Measurements from ENCODE around the gene SLAIN1. TPM values are rescaled to one million over a fixed set of nuclear protein-coding genes. Genes with fewer than 3 reads are reported as not detected.

SLAIN1 gene
- total RNA-seq, 2 donors from 2014 or later = 6.4 to 11.0 TPM

DNA sequence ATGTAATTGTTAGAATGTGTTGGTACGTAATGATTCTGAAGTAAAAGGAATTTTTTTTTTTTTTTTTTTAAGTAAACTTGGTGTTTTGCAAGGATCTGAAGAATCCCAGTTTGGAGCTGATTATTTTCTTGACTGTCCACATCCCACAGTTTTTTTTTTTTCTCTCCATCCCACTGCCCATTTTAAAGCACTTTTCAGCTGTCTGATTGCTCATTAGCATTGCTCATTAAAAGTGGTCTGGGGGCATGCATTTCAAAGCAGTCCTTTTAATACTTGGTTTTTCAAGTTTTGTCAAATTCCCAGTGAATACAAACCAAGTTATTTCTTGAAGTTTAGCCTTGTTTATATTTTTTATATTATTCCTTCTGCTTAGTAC lies 44.1 kb downstream of the SLAIN1 start:
- no peak for DNase-seq (ENCODE audit: low spot score)
- intact Hi-C loops (cut with DNase I) = no loop called here

DNA sequence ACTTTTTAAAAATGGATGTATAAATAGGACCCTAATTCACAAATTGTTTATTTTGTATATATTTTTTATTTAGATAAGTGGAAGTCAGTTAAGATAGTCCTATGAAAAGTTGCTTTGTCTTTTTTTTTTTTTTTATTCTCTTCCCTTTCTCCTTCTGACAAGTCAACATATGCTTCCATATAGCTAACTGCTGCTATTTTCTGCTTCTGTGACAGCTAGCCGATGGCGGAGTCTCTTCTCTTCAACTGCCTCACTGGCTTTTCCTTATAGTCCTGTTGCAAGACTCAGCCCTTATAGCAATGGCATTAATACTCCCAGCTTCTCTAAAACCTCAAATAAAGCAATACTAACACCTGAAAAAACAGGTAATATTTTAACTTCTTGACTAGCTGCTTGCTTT lies 45.3 kb downstream of the SLAIN1 start:
- DNase-seq (ENCODE audit: low spot score) = no peak
- intact Hi-C loops (cut with DNase I) = no loop called here

DNA sequence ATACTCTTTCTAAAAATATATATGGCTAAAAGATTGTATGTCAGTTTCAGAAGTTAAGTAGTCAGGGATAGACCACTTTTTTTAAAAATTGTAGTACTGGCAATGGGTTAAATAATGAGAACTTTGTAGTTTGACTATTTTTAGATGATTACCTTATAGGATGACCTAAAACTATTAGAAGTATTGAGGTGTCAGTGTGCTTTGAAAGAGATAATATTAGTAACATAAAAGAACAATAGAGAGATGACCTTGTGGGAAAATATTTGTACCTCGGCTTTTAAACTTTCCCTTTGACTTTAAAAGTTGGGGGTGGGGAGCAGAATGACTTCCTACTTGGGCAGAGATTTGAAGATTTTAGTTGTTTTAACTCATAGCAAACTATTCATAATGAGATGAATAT lies 48.3 kb downstream of the SLAIN1 start:
- DNase-seq (ENCODE audit: low spot score) = no peak
- intact Hi-C loops (cut with DNase I) = no loop called here

DNA sequence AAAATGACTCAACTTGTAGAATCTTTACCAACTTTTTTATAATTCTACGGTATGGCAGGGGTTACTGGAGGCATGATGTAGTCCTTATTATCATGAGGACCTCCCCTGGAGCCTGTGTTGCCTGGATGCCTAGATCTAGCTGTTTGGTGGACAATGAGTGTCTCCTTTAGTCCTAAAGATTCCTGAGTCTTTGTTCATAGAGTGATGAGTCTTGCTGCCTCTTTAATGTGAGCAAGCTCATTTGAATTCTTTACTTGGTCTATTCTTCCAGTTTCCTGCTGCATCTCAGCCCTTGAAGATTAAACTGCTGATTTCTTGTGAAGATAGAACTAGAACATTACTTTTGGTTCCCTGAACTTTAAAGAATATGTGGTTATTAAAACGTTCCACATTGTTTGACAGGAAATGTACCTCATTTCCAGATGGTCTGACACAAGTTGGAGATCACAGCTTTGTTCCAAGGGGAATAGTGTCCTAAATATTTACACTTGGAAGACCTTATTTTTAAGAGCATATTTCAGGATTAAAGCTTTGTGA lies 51.9 kb downstream of the SLAIN1 start:
- intact Hi-C loops (cut with DNase I) = no loop called here

DNA sequence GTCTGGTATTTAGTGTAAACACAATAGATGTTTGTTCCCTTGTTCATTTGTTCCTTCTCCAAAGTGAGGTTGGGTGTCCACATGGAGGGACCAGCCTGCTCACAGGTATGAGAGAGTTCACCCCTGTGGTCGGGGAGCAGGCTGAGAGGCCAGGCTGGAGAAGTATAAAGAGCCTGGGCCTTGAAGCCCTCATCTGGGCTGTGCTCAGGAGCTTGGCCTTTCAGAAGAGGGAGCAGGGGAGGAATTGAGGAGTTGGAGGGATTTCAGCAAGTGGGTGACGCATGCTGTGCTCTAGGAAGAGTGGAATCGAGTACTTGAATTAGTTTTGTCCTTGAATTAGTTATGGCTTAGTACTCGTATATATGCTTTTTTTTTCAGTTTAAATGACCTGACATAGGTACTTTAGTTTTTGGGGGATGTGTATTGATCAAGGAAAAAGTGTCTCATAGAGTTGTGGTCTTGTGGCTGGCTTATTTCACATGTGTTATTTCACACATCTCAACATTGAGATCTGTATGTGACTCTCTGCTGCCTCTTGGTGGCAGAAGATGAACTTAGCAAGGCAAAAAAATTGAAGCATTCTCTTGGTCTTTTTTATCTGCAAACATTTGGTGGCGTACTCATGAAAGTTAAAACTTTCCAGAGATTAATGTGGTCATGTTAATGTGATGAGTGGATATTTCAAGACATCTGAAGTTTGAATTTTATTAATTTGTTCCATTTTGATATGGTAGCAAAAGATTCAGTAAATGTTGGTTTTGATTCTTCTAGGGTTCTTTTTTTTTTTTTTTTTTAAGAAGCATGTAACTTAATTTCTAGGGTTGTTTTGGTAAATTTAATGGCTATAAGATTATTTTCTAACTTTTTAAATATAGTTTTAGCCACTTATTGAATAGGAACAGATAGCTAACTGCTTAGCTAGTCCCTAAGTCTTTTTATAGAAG lies 54.3 kb downstream of the SLAIN1 start:
- intact Hi-C loops (cut with DNase I) = loop anchor here in 1 of 2 donors (2.0 kb wide), 1 partner anchor 33 kb away; no protein-coding TSS in a partner anchor
- DNase-seq (ENCODE audit: low spot score) = no peak

More for the DNA sequence above, 51.9 kb downstream of the SLAIN1 start:
- DNase-seq (ENCODE audit: low spot score) = no peak

DNA sequence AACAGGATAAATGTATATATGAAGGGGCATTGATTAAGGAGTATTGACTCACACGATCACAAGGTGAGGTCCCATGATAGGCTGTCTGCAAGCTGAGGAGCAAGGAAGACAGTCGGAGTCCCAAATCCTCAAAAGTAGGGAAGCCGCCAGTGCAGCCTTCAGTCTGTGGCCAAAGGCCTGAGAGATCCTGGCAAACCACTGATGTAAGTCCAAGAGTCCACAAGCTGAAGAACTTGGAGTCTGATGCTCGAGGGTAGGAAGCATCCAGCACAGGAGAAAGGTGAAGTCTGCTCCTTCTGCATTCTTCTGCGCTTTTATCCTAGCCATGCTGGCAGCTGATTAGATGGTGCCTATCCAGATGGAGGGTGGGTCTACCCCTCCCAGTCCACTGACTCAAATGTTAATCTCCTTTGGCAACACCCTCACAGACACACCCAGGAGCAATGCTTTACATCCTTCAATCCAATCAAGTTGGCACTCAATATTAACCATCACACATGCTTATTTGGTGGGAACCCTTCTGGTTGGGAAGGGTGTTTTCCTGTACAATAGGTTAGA lies 55.1 kb downstream of the SLAIN1 start:
- intact Hi-C loops (cut with DNase I) = loop anchor here in 1 of 2 donors (2.0 kb wide), 1 partner anchor 34 kb away; no protein-coding TSS in a partner anchor
- DNase-seq (ENCODE audit: low spot score) = no peak

DNA sequence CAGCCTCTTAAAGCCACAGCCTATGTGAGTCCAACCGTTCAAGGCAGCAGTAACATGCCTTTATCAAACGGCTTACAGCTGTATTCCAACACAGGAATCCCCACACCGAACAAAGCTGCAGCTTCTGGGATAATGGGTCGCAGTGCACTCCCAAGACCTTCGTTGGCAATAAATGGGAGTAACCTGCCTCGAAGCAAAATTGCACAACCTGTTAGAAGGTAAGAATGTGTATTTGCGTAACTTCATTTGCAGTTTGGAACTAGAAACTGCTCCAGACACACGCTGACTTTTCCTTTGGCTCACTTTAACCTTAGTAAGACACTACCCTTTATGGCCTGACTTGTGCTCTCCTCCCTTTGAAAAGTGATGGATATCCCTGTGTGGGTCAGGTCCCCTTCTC lies 63.4 kb downstream of the SLAIN1 start:
- intact Hi-C loops (cut with DNase I) = no loop called here
- DNase-seq (ENCODE audit: low spot score) = no peak

DNA sequence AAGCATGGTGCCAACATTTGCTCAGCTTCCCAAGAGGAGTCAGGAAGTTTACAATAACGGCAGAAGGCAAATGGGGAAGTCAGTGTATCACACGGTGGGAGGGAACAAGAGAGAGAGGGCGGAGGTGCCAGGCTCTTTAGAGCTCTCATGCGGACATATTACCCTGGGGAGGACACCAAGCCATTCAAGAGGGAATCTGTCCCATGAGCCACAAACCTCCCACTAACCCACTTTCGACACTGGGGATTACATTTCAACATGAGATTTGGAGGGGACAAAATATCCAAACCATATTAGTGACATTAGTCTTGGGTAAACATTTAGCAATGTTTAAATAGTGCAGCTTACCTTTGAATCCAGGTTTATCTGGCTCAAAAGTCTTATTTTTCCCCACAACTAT lies 69.9 kb downstream of the SLAIN1 start:
- DNase-seq (ENCODE audit: low spot score) = no peak
- intact Hi-C loops (cut with DNase I) = no loop called here

DNA sequence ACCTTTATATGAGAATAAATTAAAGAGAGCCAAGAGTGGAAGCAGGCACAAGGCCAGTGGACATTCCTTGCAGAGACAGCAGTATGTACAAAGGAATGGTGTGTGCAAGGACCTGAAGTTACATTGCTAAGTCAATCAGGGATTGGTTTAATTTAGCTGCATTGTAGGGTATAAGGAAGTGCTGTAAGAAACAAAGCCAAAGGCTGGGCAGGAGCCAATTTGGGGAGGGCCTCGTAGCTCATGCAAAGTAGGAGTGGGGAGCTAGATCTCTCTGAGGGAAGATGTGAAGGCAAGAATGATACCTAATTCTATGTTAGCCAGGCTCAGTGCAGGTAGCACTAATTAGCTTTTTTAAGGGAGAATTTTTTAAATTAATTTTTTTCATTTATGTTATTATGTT lies 76.7 kb downstream of the SLAIN1 start:
- intact Hi-C loops (cut with DNase I) = no loop called here
- DNase-seq (ENCODE audit: low spot score) = no peak

DNA sequence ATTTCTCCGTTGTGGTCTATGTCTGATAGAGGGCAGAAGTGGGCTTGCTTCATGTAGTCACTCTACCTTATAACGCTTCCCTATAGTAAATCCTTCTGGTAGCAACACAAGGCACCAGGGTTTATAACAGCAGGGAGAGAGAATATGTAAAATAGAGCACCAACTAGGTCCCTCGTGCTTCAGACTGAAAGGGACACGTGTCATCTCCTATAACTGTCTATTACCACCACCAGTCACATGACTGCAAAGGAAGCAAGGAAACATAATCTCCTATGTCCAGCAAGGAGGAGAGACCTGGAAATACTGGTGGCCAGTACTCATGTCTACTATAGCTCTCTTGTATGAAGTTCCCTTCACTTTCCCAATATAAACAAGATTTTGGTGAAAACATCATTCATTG lies 79.2 kb downstream of the SLAIN1 start:
- intact Hi-C loops (cut with DNase I) = loop anchor here in 1 of 2 donors (5.0 kb wide), 1 partner anchor 346 kb away; no protein-coding TSS in a partner anchor
- no peak for DNase-seq (ENCODE audit: low spot score)

DNA sequence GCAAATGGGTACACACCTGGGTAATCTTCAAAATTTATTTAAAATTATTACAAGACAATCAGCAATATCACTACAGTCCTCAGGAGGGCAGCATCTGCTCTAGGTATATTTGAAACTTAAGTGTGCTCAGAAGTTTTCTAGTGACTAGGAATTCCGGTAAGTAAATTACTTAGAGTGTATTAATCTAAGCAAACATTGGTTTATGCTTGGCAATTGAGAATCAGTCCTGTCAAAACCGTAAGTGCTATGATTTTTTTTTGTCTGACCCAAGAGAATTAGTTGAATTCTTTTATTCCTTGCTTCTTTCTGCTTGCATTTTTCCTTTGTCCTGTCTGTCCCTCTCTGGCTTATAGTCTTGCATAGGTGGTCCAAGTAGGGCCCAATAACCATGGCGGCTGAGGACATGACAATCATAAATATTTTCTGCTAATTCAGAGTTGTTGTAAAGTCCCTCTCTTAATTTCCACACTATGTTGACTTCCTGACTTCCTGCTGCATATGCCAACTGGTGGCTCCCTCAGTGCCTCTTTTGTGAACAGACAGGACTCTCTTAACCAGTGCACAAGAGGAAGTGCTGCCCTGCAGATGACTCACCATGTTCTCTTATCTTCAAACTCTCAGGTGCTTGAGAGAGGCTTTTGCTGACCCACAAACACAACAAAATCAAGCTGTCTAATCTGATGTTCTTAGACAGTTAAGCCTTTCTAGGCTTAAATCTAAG lies 82.2 kb downstream of the SLAIN1 start:
- no peak for DNase-seq (ENCODE audit: low spot score)
- intact Hi-C loops (cut with DNase I) = loop anchor here (2.0 to 5.0 kb wide), 2 partner anchors 341 to 343 kb away; no protein-coding TSS in a partner anchor

DNA sequence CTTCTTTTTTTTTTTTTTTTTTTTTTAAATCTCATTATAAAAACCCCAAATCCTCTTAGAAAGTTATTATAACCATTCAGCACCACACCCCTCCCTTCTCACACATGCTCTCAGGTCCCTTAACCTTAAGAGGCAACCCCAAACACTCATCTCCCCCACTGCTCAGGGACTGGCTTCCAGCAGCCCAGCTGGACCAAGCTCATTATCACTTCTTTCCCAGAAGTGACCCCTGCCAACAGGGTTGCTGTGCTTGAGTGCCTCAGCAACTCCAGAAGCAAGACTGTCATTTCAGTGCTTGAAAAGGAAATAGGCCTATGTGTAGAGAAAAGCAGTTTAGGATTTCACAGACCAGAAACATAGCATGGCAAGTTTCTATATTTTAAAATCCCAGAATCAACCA lies 84.3 kb downstream of the SLAIN1 start:
- intact Hi-C loops (cut with DNase I) = no loop called here
- DNase-seq (ENCODE audit: low spot score) = no peak

DNA sequence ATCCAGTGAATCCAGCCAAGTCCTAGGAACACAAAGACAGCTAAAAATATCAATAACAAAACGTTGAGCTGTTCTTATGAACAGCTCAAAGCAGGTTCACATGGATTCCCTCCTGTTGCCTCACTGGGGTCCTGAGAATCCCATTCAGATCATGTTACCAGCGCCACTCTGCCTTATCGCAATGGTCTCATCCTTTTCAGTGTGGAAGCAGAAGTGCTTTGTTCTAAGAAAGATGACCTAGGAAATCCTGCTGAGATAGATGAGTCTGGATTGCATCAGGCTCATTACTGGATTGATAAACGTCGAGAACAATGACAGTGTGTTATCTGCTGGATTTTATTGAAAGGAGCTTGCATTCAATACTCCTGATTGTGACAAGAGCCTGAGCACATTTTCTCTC lies 87.0 kb downstream of the SLAIN1 start:
- no peak for DNase-seq (ENCODE audit: low spot score)
- intact Hi-C loops (cut with DNase I) = no loop called here

DNA sequence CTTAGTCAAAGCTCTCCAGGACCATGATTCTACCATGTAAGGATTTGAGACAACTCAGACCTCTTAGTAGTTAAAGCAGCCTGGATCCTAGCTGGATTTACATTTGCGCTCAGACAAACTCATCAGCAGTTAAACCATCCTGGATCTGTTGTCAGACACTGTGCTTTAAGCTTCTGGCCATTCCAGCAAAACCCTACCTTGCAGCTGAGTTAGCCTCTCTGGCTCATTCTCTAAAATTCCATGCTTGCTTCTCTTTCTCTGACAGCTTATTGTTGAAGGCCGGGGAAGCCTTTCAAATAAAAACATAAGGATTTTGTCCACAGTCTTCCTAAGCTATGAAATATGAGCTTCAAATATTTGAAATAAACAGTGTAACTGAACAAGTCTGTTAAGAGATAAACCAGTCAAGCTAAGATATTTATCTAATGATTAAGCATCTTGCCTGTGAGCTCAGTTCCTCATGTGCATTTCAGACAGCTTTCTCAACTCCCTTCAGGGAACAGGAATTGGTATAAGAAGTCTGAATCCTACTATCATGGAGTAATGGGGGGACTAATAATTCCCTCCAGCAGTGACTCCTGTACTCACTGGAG lies 89.3 kb downstream of the SLAIN1 start:
- DNase-seq (ENCODE audit: low spot score) = no peak
- intact Hi-C loops (cut with DNase I) = loop anchor here in 1 of 2 donors (5.0 kb wide), 1 partner anchor 331 kb away; no protein-coding TSS in a partner anchor

DNA sequence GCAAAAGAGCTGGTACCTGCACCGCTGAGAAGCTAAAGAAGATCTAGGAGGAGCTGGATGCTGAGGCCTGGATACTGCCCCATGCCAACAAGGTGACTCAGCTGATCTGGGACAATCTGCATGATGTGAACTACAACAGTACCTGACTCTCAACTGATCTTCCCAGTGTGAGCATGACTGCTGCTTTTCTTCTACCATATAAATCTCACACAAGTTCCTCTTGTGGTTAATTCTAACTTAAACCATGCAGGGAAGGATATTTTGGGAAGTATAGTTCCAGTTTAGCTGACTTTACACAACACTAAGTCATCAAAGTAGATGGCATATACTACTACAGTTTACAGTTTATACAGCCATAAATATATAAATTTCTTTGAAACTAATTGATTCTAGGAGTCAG lies 91.9 kb downstream of the SLAIN1 start:
- no peak for DNase-seq (ENCODE audit: low spot score)
- intact Hi-C loops (cut with DNase I) = loop anchor here in 1 of 2 donors (5.0 kb wide), 1 partner anchor 328 kb away; no protein-coding TSS in a partner anchor

DNA sequence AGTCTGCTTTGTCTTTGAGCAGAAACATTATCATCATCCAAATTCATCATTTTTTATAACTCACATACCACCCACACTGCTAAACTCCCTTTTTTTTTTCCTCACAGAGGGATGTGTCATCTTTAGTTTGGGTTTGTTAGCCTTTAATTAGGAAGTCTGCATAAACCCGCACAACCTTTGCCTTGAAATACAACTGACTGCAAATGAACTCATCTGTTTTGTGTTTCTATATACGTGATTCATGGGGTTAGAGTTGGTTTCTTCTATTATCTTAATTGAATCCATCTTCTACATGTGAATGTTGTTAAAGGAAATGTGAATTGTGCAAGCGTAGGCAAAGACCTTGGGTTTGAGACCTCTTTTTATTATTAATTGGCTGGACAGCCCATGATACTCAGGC lies 102.7 kb downstream of the SLAIN1 start:
- no peak for DNase-seq (ENCODE audit: low spot score)
- intact Hi-C loops (cut with DNase I) = no loop called here

DNA sequence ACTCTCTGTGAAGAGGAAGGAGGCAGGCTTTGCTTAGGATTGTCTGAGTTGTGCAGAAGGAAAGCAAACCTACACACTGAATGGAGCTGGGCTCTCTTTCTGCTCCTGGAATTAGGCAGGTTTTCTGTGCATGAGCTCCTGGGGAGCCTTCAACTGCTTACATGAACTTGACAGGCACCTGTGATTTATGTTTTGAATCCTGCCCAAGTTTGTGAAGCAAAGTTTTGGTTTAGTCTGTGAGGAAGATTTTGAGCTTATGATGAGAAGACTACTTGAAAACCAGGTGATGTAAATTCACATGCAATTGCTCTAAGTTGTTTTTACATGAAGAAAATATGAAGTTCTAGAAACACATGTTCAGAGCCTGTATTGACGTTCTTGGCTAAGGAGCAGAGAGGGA lies 109.0 kb downstream of the SLAIN1 start:
- intact Hi-C loops (cut with DNase I) = no loop called here
- no peak for DNase-seq (ENCODE audit: low spot score)

DNA sequence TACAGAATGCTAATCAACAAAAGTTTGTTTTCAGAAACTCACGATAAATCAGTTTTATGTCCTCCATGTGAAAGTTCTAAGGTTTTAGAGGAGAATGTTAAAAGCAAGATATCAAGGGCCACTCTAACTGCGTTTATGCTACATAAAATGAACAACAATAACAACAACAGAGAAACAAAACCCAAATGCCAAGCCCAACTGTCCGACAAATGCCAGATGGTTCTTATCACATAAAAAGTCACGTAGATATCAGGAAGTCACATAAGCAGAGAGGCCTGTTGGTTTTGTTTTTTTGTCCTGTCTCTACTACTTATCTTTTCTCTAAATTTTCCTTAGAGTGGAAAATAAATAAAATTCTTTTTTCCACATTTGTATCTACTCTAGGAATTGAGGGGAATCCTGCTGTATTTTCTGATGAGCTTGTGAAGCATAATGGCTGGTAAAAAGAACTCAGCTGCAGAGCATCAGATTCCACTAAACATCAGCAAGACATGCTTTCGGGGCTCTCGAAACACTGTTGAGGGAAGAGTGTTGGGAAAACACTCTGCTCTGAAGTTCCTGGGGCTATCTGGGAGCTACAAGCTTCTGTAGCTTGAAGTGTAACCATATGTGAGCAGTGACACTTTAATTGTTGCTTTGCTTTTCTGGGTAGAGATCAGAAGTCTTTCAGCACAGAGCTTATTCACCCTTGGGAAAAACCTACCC lies 110.1 kb downstream of the SLAIN1 start:
- intact Hi-C loops (cut with DNase I) = no loop called here
- DNase-seq (ENCODE audit: low spot score) = no peak

DNA sequence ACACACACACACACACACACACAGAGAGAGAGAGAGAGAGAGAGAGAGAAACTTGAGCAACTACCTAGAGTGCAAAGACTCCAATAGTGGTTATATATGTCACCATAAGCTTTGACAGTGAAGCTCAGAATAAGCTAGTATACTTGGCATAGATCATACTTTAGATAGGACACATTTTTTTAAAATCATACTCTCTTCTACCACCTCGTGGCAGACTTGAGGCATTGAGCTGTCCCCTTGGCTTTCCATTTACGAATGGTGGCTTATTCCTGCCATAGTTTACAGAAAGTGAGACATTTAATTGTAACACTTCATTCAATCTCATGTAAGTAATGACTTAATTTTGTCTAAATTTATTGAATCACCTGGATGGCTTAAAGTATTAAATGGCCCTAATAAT lies 112.9 kb downstream of the SLAIN1 start:
- DNase-seq (ENCODE audit: low spot score) = no peak

More for the DNA sequence above, 112.9 kb downstream of the SLAIN1 start:
- intact Hi-C loops (cut with DNase I) = no loop called here
